PC-9 (cell line): ENCODE results near the gene ICA1. TPM values are rescaled to one million over a fixed set of nuclear protein-coding genes. Genes with fewer than 3 reads are reported as not detected.

ENCODE experiments used
- BruUV-seq: library from RNA; stranded (reverse); fragments of 400-500 nt; replicated peaks from 2 replicates; lab custom pipeline; 2021; lab: Mats Ljungman, UMichigan
- CTCF ChIA-PET: fragments of 300-600 bp; sonication (Branson Sonifier 250); formaldehyde crosslinking; loops from one replicate; lab custom pipeline; 2022; ENCODE audit warnings: antibody characterized with exemption; lab: Charles Lee
- POLR2A ChIA-PET: fragments of 300-600 bp; sonication (Branson Sonifier 250); formaldehyde crosslinking; loops from one replicate; lab custom pipeline; 2022; ENCODE audit warnings: antibody characterized with exemption; ENCODE audit not compliant: unreplicated experiment; lab: Charles Lee
- DNase-seq, 2 experiments: peaks; one replicate each; pipeline versions ENCODE4 v3.0.0 to v3.0.0-alpha.2; 2015 to 2022; ENCODE audit warnings: mixed read lengths in 1 of 2
- H2AFZ ChIP-seq: fragments of 200-600 bp; sonication (generic); 2 replicates; pipeline ENCODE4 v1.8.1; 2017; ENCODE audit warnings: antibody characterized with exemption
- H3F3A ChIP-seq: fragments of 200-600 bp; sonication (generic); 2 replicates; pipeline ENCODE4 v1.8.1; 2017; ENCODE audit warnings: antibody characterized with exemption, mild to moderate bottlenecking, low read depth; ENCODE audit not compliant: insufficient read depth
- H3K27ac ChIP-seq: fragments of 200-600 bp; sonication (generic); 2 replicates; pipeline ENCODE4 v1.6.1; 2016; ENCODE audit warnings: mixed run types
- H3K27me3 ChIP-seq: fragments of 200-600 bp; sonication (generic); 2 replicates; pipeline ENCODE4 v1.6.1; 2016; ENCODE audit warnings: low read depth, mixed run types; ENCODE audit not compliant: insufficient read depth
- H3K36me3 ChIP-seq: fragments of 200-600 bp; sonication (generic); 2 replicates; pipeline ENCODE4 v1.6.1; 2016; ENCODE audit warnings: low read depth, mixed run types
- H3K4me1 ChIP-seq: fragments of 200-600 bp; sonication (generic); replicated peaks from 2 replicates; pipeline ENCODE4 v1.6.1; 2016; ENCODE audit warnings: mixed run types; ENCODE audit not compliant: insufficient read depth
- H3K4me2 ChIP-seq: fragments of 200-600 bp; sonication (generic); 2 replicates; pipeline ENCODE4 v1.6.1; 2017; ENCODE audit warnings: mixed run types
- H3K4me3 ChIP-seq: fragments of 200-600 bp; sonication (generic); 2 replicates; pipeline ENCODE4 v1.6.1; 2016; ENCODE audit warnings: mixed run types
- H3K79me2 ChIP-seq: fragments of 200-600 bp; sonication (generic); 2 replicates; pipeline ENCODE4 v1.6.1; 2017; ENCODE audit warnings: low read depth, mixed run types
- H3K9me2 ChIP-seq: fragments of 200-600 bp; sonication (generic); 2 replicates; pipeline ENCODE4 v1.8.1; 2017; ENCODE audit warnings: mild to moderate bottlenecking; ENCODE audit not compliant: insufficient read depth
- H3K9me3 ChIP-seq: fragments of 200-600 bp; sonication (generic); 2 replicates; pipeline ENCODE4 v1.8.1; 2016; ENCODE audit warnings: low read depth; ENCODE audit not compliant: insufficient read depth
- H4K20me1 ChIP-seq: fragments of 200-600 bp; sonication (generic); 2 replicates; pipeline ENCODE4 v1.8.1; 2017; ENCODE audit not compliant: insufficient read depth
- EZH2 ChIP-seq: fragments of 200-600 bp; sonication (generic); IDR thresholded peaks from 2 replicates; pipeline ENCODE4 v1.8.0; 2017; ENCODE audit warnings: antibody characterized with exemption, low read depth
- intact Hi-C: fragments of 100-400 bp; cut with micrococcal nuclease; formaldehyde crosslinking; loops from one replicate; pipeline ENCODE4 v1.10.0; 2022; ENCODE audit not compliant: unreplicated experiment
- total RNA-seq: library from RNA; stranded (reverse); gene quantifications from 2 replicates; pipeline ENCODE4 v1.2.3, GENCODE V29; 2021
- TF ChIP-seq, protein P1 (sequence below): fragments of 200-600 bp; sonication (generic); conservative IDR thresholded peaks from 2 replicates; pipeline ENCODE4 v1.6.1; 2017; ENCODE audit warnings: mixed run types, antibody characterized with exemption, mild to moderate bottlenecking, moderate library complexity

Gene ICA1
- total RNA-seq, 1 experiment from 2014 or later, result 33.8 TPM

DNA sequence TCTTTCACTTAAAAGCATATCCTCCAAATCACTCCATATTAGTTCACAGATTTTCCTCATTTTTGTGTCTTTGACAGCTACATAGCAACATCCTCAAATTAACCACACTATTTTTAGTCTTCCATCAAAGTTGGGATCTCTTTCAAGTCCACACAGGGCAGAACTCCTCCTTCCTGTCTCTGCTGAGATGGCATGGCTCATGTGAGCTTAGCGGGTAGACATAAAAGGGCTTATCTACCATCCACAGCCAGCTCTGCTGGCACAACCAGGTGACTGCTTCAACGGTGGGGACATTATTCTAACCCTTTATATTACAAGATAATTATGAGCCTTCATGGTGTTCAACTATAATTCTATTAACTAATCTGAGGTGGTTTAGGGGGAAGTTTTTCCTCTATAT lies 35.5 kb downstream of the ICA1 start:
- H3K4me1 ChIP-seq, result no peaks in the 10 kb centered on the region
- no peaks in the 10 kb centered on the region for H3K9me2 ChIP-seq
- 0 out of 2 replicates have a peak, but pooled peaks cover 3% of the 10 kb centered on the region for H3K36me3 ChIP-seq
- ChIA-PET CTCF (no interaction called here), POLR2A (no interaction called here)
- no peaks in the 10 kb centered on the region for H3K27me3 ChIP-seq
- no peaks in the 10 kb centered on the region for H4K20me1 ChIP-seq
- no peak overlapping the region for H2AFZ ChIP-seq
- DNase-seq, result no peak
- no peaks in the 10 kb centered on the region for H3K79me2 ChIP-seq
- H3K27ac ChIP-seq, result no peak overlapping the region
- H3K4me3 ChIP-seq, result no peak overlapping the region
- intact Hi-C loops, result no loop called here
- no peak overlapping the region for H3K4me2 ChIP-seq
- BruUV-seq, result no TSS peak
- no peaks in the 10 kb centered on the region for H3F3A ChIP-seq
- TF ChIP-seq EZH2, result no peak
- TF ChIP-seq, protein P1, sequence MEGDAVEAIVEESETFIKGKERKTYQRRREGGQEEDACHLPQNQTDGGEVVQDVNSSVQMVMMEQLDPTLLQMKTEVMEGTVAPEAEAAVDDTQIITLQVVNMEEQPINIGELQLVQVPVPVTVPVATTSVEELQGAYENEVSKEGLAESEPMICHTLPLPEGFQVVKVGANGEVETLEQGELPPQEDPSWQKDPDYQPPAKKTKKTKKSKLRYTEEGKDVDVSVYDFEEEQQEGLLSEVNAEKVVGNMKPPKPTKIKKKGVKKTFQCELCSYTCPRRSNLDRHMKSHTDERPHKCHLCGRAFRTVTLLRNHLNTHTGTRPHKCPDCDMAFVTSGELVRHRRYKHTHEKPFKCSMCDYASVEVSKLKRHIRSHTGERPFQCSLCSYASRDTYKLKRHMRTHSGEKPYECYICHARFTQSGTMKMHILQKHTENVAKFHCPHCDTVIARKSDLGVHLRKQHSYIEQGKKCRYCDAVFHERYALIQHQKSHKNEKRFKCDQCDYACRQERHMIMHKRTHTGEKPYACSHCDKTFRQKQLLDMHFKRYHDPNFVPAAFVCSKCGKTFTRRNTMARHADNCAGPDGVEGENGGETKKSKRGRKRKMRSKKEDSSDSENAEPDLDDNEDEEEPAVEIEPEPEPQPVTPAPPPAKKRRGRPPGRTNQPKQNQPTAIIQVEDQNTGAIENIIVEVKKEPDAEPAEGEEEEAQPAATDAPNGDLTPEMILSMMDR, result no peak
- H3K9me3 ChIP-seq, result no peaks in the 10 kb centered on the region

DNA sequence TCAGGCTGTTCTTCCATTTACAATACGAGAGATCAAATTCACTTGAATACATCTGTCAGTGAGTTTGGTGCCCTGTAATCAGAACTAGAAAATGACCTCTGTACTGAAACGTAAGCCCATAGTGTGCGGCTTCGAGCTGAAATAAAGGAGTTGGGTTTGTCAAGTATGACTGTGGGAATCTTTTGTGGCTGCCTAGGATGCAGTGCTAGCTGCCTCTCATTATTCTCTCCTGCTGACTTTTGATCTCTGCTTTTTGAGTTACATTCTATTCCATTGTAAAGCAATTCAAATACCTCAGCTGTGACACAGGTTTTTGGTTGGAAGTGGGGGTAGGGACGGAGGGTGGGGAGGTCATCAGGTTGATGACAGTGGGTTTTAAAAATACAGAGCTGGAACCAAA lies 40.4 kb downstream of the ICA1 start:
- no peak overlapping the region for H3K27ac ChIP-seq
- H3K36me3 ChIP-seq, result peaks cover 14% of the 10 kb centered on the region; the same call in 1 of the 2 replicates
- no peak overlapping the region for H3K4me2 ChIP-seq
- no TSS peak for BruUV-seq
- no peak overlapping the region for H2AFZ ChIP-seq
- no peaks in the 10 kb centered on the region for H3F3A ChIP-seq
- H3K9me2 ChIP-seq, result no peaks in the 10 kb centered on the region
- no peak overlapping the region for H3K4me3 ChIP-seq
- no peaks in the 10 kb centered on the region for H3K4me1 ChIP-seq
- CTCF ChIA-PET, result no interaction called here
- no peaks in the 10 kb centered on the region for H3K9me3 ChIP-seq
- no peak for DNase-seq
- no peaks in the 10 kb centered on the region for H3K79me2 ChIP-seq
- H4K20me1 ChIP-seq, result no peaks in the 10 kb centered on the region
- intact Hi-C loops, result no loop called here
- TF ChIP-seq, protein P1, result no peak
- TF ChIP-seq EZH2, result no peak
- POLR2A ChIA-PET, result no interaction called here
- H3K27me3 ChIP-seq, result no peaks in the 10 kb centered on the region

DNA sequence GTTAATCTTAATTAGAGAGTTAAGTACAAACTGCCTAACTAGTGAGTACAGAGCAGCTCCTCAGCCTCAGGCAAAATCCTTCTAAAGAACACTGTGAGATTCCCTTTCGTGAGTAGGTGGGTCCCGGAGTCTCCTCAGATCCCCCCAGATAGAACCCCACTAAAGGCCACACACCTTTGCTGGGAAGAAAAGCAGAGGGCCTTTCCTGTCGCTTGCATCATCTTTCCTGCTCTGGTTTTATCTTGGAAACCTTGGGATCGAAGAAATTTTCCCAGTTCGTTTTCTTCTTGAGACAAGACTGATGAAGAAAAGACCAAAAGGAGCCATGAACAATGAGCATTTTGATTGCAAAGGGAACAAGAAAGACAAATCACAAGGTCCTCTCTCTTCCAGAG lies 40.9 kb downstream of the ICA1 start:
- no TSS peak for BruUV-seq
- Histone ChIP-seq H3K4me1 (peaks cover 3% of the 10 kb centered on the region; the same call in 1 of the 2 replicates), H2AFZ (no peak overlapping the region), H3K27me3 (no peaks in the 10 kb centered on the region), H3K27ac (no peak overlapping the region), H3K79me2 (no peaks in the 10 kb centered on the region), H4K20me1 (no peaks in the 10 kb centered on the region), H3F3A (no peaks in the 10 kb centered on the region), H3K4me3 (no peak overlapping the region), H3K4me2 (no peak overlapping the region), H3K9me2 (no peaks in the 10 kb centered on the region), H3K36me3 (peaks cover 15% of the 10 kb centered on the region; the same call in 1 of the 2 replicates), H3K9me3 (no peaks in the 10 kb centered on the region)
- CTCF ChIA-PET, result no interaction called here
- POLR2A ChIA-PET, result no interaction called here
- intact Hi-C loops, result no loop called here
- DNase-seq, result no peak
- TF ChIP-seq, protein P1, result no peak
- no peak for TF ChIP-seq EZH2
